CMK (cell line): Measurements from ENCODE around the gene SCYGR2.
A peak's percentile ranks its signal among the peaks of the same experiment; 100 is the strongest.
"Not testable (repeated sequence)": the region's sequence is repeated elsewhere in the genome, so short reads cannot be mapped to it uniquely, and the experiment has no call there.

ENCODE experiments used
- DNase-seq: peaks from one replicate; pipeline ENCODE4 v3.0.0-alpha.2; 2010; ENCODE audit warnings: low read depth

SCYGR2 gene

DNA sequence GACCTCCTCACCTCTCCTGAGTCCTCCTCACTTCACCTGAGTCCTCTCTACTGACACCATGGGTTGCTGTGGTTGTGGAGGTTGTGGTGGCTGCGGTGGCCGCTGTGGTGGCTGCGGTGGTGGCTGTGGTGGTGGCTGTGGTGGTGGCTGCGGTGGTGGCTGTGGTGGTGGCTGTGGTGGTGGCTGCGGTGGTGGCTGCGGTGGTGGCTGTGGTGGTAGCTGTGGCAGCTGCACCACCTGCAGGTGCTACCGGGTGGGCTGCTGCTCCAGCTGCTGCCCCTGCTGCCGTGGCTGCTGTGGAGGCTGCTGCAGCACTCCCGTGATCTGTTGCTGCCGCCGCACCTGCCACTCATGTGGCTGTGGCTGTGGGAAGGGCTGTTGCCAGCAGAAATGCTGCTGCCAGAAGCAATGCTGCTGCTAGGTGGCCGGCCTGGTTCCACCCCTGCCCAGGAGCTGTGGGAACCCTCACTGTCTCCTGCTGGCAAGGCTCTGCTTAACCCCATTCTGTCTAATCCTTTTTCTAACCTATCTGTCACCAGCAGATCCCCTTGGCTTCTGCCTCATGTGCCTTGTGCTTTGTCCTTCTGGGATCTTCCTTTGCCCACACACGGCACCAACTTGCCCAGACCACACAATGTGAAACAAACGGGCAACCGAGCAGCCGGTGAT, at the start of gene SCYGR2:
SCYGR2 (plus strand) TSS at position 59 of the 669 bp plus-strand sequence; CDS start at position 59, 0 bp downstream.
- not testable (repeated sequence) for DNase-seq

DNA sequence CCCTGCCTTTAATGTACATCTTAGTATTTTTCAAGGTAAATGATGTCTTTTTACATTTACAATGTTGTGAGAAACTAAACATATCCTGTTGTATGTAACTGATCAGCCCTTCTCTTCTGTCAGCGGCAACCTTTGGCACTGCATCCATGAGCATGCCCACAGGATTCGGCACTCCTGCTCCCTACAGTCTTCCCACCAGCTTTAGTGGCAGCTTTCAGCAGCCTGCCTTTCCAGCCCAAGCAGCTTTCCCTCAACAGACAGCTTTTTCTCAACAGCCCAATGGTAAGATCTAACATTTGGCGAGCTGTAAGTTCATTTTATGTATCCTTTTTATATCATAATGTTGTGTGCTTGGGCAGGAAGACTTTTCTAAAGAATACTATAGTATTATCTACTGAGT, 46.9 kb upstream of the SCYGR2 start:
- no peak for DNase-seq

GRCh38 chr2:227562581-227562980, 36.1 kb upstream of the SCYGR2 start:
- no peak for DNase-seq

DNA sequence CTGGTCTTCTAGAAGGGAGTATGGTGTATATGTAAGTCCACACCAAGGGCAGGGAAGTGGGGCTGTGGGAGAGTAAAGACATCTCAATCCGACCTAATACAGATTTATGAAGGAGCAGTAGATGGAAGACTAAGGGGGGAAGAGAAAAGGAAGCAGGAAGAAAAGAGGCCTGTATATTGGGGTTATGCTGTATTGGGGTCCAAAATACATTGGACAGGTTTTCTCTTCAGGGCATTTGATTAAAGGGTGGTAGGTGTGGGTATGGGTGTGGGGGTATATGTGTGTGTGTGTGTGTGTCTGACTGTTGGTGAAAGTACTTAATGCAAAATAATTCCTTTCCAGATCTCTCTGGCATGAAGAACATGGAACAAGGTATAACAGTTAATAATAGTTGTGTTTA, 33.6 kb upstream of the SCYGR2 start:
- DNase-seq, result no peak

GRCh38 chr2:227566012-227566411, 32.7 kb upstream of the SCYGR2 start:
- DNase-seq, result no peak

GRCh38 chr2:227568852-227569169, 29.9 kb upstream of the SCYGR2 start:
- DNase-seq, result no peak

DNA sequence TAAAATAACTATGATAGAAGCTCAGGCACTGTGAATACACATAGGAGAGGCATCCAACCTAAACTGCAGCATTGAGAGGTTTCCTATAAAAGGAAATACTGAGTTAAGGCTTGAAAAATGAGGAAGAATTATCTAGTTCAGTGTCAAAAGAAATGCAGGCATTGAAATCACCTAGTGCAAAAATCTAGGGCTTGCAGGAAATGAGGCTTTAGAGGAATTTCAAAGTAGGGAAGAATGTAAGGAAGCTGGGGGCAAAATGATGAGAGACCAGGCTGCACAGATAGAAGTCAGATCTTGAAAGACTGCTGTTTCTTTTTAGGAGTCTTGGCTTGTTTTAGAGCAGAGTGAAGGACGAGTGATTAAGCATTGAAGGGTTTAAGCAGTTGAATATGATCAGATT, 28.1 kb upstream of the SCYGR2 start:
- DNase-seq, result no peak

- no peak for DNase-seq
These were observed 22.6 kb upstream of the SCYGR2 start for GRCh38 chr2:227576110-227576509.

DNA sequence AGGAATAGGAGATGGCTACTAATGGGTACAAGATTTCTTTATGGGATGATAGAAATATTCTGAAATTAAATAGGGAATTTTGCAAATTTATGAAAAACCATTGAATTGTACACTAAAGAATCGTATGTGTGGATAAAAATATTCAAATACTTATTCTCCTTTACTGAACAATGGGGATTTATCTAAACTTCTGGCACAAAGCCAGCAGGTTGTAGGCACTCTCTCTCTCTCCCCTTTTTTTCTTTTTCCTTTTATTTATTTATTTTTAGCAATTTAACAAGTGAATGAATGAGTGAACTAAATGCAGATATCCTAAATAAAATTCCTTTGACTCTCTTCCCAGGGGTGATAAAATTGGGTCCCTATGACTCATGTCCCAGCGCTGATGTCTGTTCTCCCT, 21.9 kb upstream of the SCYGR2 start:
- DNase-seq, result no peak

- no peak for DNase-seq
These were observed 21.1 kb upstream of the SCYGR2 start for GRCh38 chr2:227577555-227577954.

GRCh38 chr2:227578642-227579041, 20.1 kb upstream of the SCYGR2 start:
- no peak for DNase-seq

DNA sequence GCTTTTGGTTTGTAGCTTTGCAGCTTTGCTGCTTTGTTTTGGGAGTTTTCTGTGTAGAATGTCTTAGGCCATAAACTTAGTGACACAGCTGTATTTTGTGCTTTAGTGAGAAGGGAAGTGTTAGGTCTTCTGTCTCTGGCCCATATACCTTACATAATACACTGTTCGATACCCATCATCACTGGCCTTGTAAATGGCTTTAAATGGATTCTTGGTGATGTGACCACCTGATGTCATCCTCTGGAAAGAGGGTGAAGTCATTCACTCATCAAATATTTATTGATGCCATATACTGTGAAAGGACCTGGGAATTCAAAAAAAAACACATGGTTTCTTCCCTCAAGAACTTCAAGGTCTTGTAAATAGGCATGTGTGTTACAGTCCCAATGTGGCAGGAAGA, 18.9 kb upstream of the SCYGR2 start:
- DNase-seq, result no peak

- DNase-seq, result no peak
These were observed 16.3 kb upstream of the SCYGR2 start for GRCh38 chr2:227582369-227582768.

DNA sequence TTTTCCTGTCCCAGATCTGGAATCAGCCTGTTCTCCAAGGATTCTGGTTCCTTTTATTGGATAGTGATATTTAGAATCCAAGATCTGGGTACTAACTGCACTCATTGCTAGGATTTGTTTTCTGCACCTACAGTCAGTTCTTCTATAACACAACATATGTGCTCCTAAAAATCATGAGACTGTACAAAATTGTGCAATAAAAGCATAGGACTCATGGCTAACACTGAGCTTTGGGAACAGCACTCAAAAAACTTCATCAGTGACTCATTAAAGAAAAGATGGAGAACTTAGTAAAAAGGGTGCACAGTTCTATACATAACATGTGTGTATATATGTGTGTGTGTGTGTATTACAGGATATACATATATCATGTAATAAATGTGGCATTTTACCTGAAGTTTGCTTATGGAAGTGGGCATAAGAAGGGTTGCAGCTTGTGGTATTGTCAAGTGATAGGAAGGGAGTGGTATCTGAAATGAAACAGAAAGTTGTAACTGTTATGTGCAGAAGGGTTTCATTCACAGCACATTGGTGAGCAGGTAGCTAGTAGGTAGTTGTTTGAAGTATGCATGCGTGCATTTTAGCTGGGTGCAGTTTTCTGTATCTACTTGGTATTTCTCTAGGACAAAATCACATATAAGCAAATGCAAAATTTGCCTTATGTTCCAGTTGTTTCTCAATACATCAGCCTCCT, 5.9 kb upstream of the SCYGR2 start:
- no peak for DNase-seq

GRCh38 chr2:227595797-227596196, 2.9 kb upstream of the SCYGR2 start:
- no peak for DNase-seq

GRCh38 chr2:227597036-227597435, 1.7 kb upstream of the SCYGR2 start:
- DNase-seq, result no peak

GRCh38 chr2:227597998-227598397, 695 bp upstream of the SCYGR2 start:
- DNase-seq, result no peak

GRCh38 chr2:227602358-227602757, 3.7 kb downstream of the SCYGR2 start:
- DNase-seq, result no peak

GRCh38 chr2:227606476-227606875, 7.8 kb downstream of the SCYGR2 start:
- DNase-seq, result no peak

GRCh38 chr2:227607941-227608340, 9.2 kb downstream of the SCYGR2 start:
- DNase-seq, result no peak

- DNase-seq, result peak; percentile 8
These were observed 10.1 kb downstream of the SCYGR2 start for GRCh38 chr2:227608561-227609338.

- DNase-seq, result no peak
These were observed 11.4 kb downstream of the SCYGR2 start for GRCh38 chr2:227610123-227610522.
